GM12878 (cell line): ENCODE measurements around the gene IGF2R. TPM values are rescaled to one million over a fixed set of nuclear protein-coding genes. Genes with fewer than 3 reads are reported as not detected.

Experiments
- ATAC-seq: fragments of 200-7000 bp; cut with Tn5 transposase; 3 replicates; pipeline ENCODE4 v1.9.1; 2020; ENCODE audit warnings: mild to moderate bottlenecking, moderate library complexity
- BruUV-seq: library from RNA; stranded (reverse); fragments of 400-500 nt; replicated peaks from 2 replicates; lab custom pipeline; 2021; lab: Mats Ljungman, UMichigan
- CTCF ChIA-PET: fragments of 300-600 bp; sonication (Branson Sonifier 250); formaldehyde crosslinking; extraction: SDS; loops from one replicate; lab custom pipeline; 2021; ENCODE audit warnings: inconsistent platforms; lab: Yijun Ruan, JAX
- POLR2A ChIA-PET: fragments of 350-600 bp; formaldehyde crosslinking; extraction: SDS; loops from one replicate; lab custom pipeline; 2021; ENCODE audit warnings: inconsistent platforms; lab: Charles Lee
- RAD21 ChIA-PET: fragments of 300-600 bp; sonication (Branson Sonifier 250); formaldehyde crosslinking; loops from one replicate; lab custom pipeline; 2023; ENCODE audit warnings: antibody characterized with exemption; ENCODE audit not compliant: unreplicated experiment; lab: Charles Lee
- SMC1A ChIA-PET: fragments of 300-600 bp; sonication (Branson Sonifier 250); formaldehyde crosslinking; loops from one replicate; lab custom pipeline; 2023; ENCODE audit not compliant: unreplicated experiment, uncharacterized antibody; lab: Charles Lee
- DNase-seq: peaks from one replicate; pipeline ENCODE4 v3.0.0-alpha.2; 2011; ENCODE audit warnings: low read depth, low spot score
- FAIRE-seq: peaks from 3 replicates; lab custom pipeline; 2011; peaks lifted over from hg19 to GRCh38; lab: Jason Lieb, UNC
- H2AFZ ChIP-seq: 2 replicates; pipeline ENCODE4 v1.6.0; 2011; ENCODE audit warnings: low read depth, low read length, control low read depth; ENCODE audit not compliant: control insufficient read depth
- H3K27ac ChIP-seq: 2 replicates; pipeline ENCODE4 v1.5.1; 2011; ENCODE audit warnings: control low read depth; ENCODE audit not compliant: control insufficient read depth, insufficient read depth
- H3K27me3 ChIP-seq, 2 experiments: replicated peaks in 1 of 2; 2 replicates each; pipeline versions ENCODE4 v1.6.0 to v1.6.1; 2011; ENCODE audit warnings: low read length in 1 of 2; ENCODE audit not compliant: control insufficient read depth in 2 of 2, insufficient read depth in 2 of 2
- H3K36me3 ChIP-seq, 2 experiments: 2 replicates each; pipeline ENCODE4 v1.5.1; 2011; ENCODE audit warnings: low read length in 1 of 2; ENCODE audit not compliant: control insufficient read depth in 2 of 2, insufficient read depth in 2 of 2
- H3K4me1 ChIP-seq: 2 replicates; pipeline ENCODE4 v1.6.1; 2011; ENCODE audit warnings: mild to moderate bottlenecking, low read length, moderate library complexity, mixed read lengths; ENCODE audit not compliant: control insufficient read depth, insufficient read depth
- H3K4me2 ChIP-seq: 2 replicates; pipeline ENCODE4 v1.6.0; 2011; ENCODE audit warnings: control low read depth; ENCODE audit not compliant: control insufficient read depth, insufficient read depth
- H3K4me3 ChIP-seq: fragments of 200-600 bp; sonication (generic); 2 replicates; pipeline ENCODE4 v1.5.1; 2016
- H3K79me2 ChIP-seq: 2 replicates; pipeline ENCODE4 v1.6.0; 2011; ENCODE audit warnings: low read length; ENCODE audit not compliant: control insufficient read depth, insufficient read depth
- H3K9ac ChIP-seq: 2 replicates; pipeline ENCODE4 v1.8.0; 2011; ENCODE audit warnings: low read length, control low read depth, mixed read lengths; ENCODE audit not compliant: control insufficient read depth, insufficient read depth
- H3K9me3 ChIP-seq: replicated peaks from 3 replicates; pipeline ENCODE4 v1.5.1; 2011; ENCODE audit warnings: mild to moderate bottlenecking, low read length; ENCODE audit not compliant: control insufficient read depth, insufficient read depth
- H4K20me1 ChIP-seq: 2 replicates; pipeline ENCODE4 v1.6.0; 2011; ENCODE audit not compliant: control insufficient read depth, insufficient read depth
- CHD4 ChIP-seq: fragments of 200-600 bp; sonication (generic); IDR thresholded peaks from 2 replicates; pipeline ENCODE4 v1.6.1; 2016; ENCODE audit warnings: mild to moderate bottlenecking
- HSF1 ChIP-seq: fragments of 150-350 bp; IDR thresholded peaks from 2 replicates; pipeline ENCODE4 v1.6.1; 2014; ENCODE audit warnings: mild to moderate bottlenecking, low read depth, low read length
- IKZF2 ChIP-seq, 2 experiments: fragments of 450-650 bp; IDR thresholded peaks; 2 replicates each; pipeline ENCODE4 v1.6.1; 2017; ENCODE audit warnings: mild to moderate bottlenecking in 2 of 2, moderate library complexity in 2 of 2
- LARP7 ChIP-seq: fragments of 450-650 bp; IDR thresholded peaks from 2 replicates; pipeline ENCODE4 v1.6.1; 2017; ENCODE audit warnings: mild to moderate bottlenecking
- MAX ChIP-seq: IDR thresholded peaks from 2 replicates; pipeline ENCODE4 v1.6.1; 2012; ENCODE audit warnings: low read depth, low read length, improper control_type of control experiment
- MTA3 ChIP-seq: IDR thresholded peaks from 2 replicates; pipeline ENCODE4 v1.6.1; 2012; ENCODE audit warnings: low read length, inconsistent platforms, borderline replicate concordance
- NFIC ChIP-seq: IDR thresholded peaks from 2 replicates; pipeline ENCODE4 v1.6.1; 2012; ENCODE audit warnings: low read depth, mild to moderate bottlenecking, inconsistent platforms, low read length, moderate library complexity
- NRF1 ChIP-seq: conservative IDR thresholded peaks from 2 replicates; pipeline ENCODE4 v1.6.1; 2011; ENCODE audit warnings: mild to moderate bottlenecking, low read depth, low read length, improper control_type of control experiment
- PAX8 ChIP-seq: fragments of 450-650 bp; IDR thresholded peaks from 2 replicates; pipeline ENCODE4 v1.6.1; 2017; ENCODE audit warnings: mild to moderate bottlenecking, moderate library complexity
- PML ChIP-seq: IDR thresholded peaks from 2 replicates; pipeline ENCODE4 v1.6.1; 2012; ENCODE audit warnings: low read length, inconsistent platforms
- SP1 ChIP-seq: IDR thresholded peaks from one replicate; pipeline ENCODE4 v1.6.1; 2011; ENCODE audit warnings: low read depth, low read length
- SREBF1 ChIP-seq: IDR thresholded peaks from 2 replicates; pipeline ENCODE4 v1.6.1; 2012; ENCODE audit warnings: mild to moderate bottlenecking, low read length
- SUPT20H ChIP-seq: IDR thresholded peaks from 2 replicates; pipeline ENCODE4 v1.6.1; 2011; ENCODE audit warnings: low read depth, mild to moderate bottlenecking, low read length, moderate library complexity, borderline replicate concordance; ENCODE audit not compliant: control insufficient read depth
- TCF12 ChIP-seq: IDR thresholded peaks from 2 replicates; pipeline ENCODE4 v1.6.1; 2011; ENCODE audit warnings: low read depth, mild to moderate bottlenecking, low read length
- ZNF384 ChIP-seq: IDR thresholded peaks from 2 replicates; pipeline ENCODE4 v1.6.1; 2012; ENCODE audit warnings: low read depth, mild to moderate bottlenecking, low read length, improper control_type of control experiment, borderline replicate concordance
- ZNF687 ChIP-seq: fragments of 450-650 bp; IDR thresholded peaks from 2 replicates; pipeline ENCODE4 v1.6.1; 2017; ENCODE audit warnings: mild to moderate bottlenecking, moderate library complexity
- WGBS: methylation state at CpG from one replicate; pipeline ENCODE4 v1.1.6; 2016; ENCODE audit warnings: low lambda C conversion rate; ENCODE audit not compliant: insufficient replicate concordance, insufficient coverage; ENCODE audit errors: missing lambda C conversion rate; 5-methylcytosine and 5-hydroxymethylcytosine counted together
- in situ Hi-C: fragments of 300-500 bp; cut with MboI; formaldehyde crosslinking; loops from 9 replicates; pipeline ENCODE4 v1.14.3; 2018; ENCODE audit warnings: mixed read lengths
- intact Hi-C: fragments of 100-400 bp; cut with micrococcal nuclease; formaldehyde crosslinking; loops from one replicate; pipeline ENCODE4 v1.14.2; 2022; ENCODE audit not compliant: unreplicated experiment
- polyA plus RNA-seq, 11 experiments: library from polyadenylated mRNA; depleted of rRNA in 4 of 11; unstranded in 6 of 11; stranded (reverse) in 5 of 11; fragments of >200 nt; fragmentation: Nextera tagmentation in 4 of 11; fragmentation: Illumina TruSeq in 1 of 11; extraction: Ambion mirVana in 4 of 11; extraction: Trizol in 1 of 11; gene quantifications; 1 replicate in 1 of 11; 2 replicates in 10 of 11; pipeline versions ENCODE4 v1.2.1 to v1.2.3, GENCODE V29; 2011 to 2016; ENCODE audit warnings: inconsistent platforms in 2 of 11, missing spikeins in 2 of 11, low read depth in 1 of 11
- total RNA-seq, 4 experiments: library from RNA; depleted of rRNA in 3 of 4; stranded (reverse); fragments of >200 nt in 3 of 4; fragmentation: Illumina TruSeq in 1 of 4; extraction: Trizol in 1 of 4; gene quantifications; 2 replicates each; pipeline versions ENCODE4 v1.2.1 to v1.2.3, GENCODE V29; 2013 to 2021
- TF ChIP-seq, protein P1 (sequence below): fragments of 450-650 bp; formaldehyde crosslinking; IDR thresholded peaks from 2 replicates; pipeline ENCODE4 v1.5.0; 2022; ENCODE audit warnings: mild to moderate bottlenecking, missing genetic modification characterization

IGF2R gene
- total and polyA plus RNA-seq, 10 of the 15 experiments (the other 5 are each of a cell fraction or from before 2014, with no cell fraction given): 1.00 to 40.1 (median 16.8) TPM

DNA sequence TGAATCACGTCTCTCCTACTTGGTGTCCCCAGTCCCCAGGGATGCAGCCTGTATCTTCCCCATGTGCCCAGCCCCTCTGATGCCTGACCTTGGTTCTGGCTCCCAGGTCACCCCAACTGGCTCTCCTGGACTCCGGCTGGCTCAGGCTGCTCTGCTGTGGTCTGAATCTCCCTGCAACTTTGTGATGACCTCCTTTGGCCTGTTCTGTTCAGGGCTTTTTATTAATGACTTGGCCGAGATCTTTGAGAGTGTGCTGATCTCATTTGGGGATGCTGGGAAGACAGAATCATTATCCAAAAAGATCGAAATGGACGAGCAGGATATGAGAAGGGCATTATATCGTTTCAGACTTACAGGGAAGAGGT lies 67.4 kb downstream of the IGF2R start:
- SMC1A ChIA-PET: interaction anchor here (1.0 to 1.3 kb wide), 2 partner anchors 11 to 173 kb away, joined by 3 read pairs; no protein-coding TSS in a partner anchor

More for the DNA sequence above, 67.4 kb downstream of the IGF2R start:
- CTCF ChIA-PET: no interaction called here
- no TSS peak for BruUV-seq
- POLR2A ChIA-PET: interaction anchor here (1.1 kb wide), 1 partner anchor 181 kb away, joined by 3 read pairs; no protein-coding TSS in a partner anchor
- Histone ChIP-seq H4K20me1 (no peaks in the 10 kb centered on the region), H3K36me3 (peaks cover 17 to 19% of the 10 kb centered on the region in 2 experiments), H3K79me2 (no peaks in the 10 kb centered on the region), H3K4me2 (no peak overlapping the region), H3K9me3 (no peaks in the 10 kb centered on the region), H3K27ac (no peak overlapping the region), H3K27me3 (no peaks in the 10 kb centered on the region), H3K4me1 (no peaks in the 10 kb centered on the region), H3K4me3 (no peak overlapping the region), H2AFZ (no peak overlapping the region), H3K9ac (no peak overlapping the region)
- no peak for FAIRE-seq
- 94% methylated on average over 6 of the region's 6 CpGs for WGBS
- TF ChIP-seq TCF12 (no peak), HSF1 (no peak), IKZF2 (IDR thresholded peaks at IDR 0.05) (no peak), NRF1 (no peak), ZNF384 (no peak), SUPT20H (no peak), CHD4 (no peak), NFIC (no peak), SP1 (no peak), PAX8 (no peak), SREBF1 (no peak), PML (no peak), MTA3 (no peak), MAX (no peak), ZNF687 (no peak), LARP7 (no peak)
- TF ChIP-seq, protein P1, sequence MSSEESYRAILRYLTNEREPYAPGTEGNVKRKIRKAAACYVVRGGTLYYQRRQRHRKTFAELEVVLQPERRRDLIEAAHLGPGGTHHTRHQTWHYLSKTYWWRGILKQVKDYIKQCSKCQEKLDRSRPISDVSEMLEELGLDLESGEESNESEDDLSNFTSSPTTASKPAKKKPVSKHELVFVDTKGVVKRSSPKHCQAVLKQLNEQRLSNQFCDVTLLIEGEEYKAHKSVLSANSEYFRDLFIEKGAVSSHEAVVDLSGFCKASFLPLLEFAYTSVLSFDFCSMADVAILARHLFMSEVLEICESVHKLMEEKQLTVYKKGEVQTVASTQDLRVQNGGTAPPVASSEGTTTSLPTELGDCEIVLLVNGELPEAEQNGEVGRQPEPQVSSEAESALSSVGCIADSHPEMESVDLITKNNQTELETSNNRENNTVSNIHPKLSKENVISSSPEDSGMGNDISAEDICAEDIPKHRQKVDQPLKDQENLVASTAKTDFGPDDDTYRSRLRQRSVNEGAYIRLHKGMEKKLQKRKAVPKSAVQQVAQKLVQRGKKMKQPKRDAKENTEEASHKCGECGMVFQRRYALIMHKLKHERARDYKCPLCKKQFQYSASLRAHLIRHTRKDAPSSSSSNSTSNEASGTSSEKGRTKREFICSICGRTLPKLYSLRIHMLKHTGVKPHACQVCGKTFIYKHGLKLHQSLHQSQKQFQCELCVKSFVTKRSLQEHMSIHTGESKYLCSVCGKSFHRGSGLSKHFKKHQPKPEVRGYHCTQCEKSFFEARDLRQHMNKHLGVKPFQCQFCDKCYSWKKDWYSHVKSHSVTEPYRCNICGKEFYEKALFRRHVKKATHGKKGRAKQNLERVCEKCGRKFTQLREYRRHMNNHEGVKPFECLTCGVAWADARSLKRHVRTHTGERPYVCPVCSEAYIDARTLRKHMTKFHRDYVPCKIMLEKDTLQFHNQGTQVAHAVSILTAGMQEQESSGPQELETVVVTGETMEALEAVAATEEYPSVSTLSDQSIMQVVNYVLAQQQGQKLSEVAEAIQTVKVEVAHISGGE (CRISPR knock-in tag): no peak
- intact Hi-C loops: no loop called here
- ATAC-seq: no peak
- RAD21 ChIA-PET: no interaction called here
- DNase-seq: no peak
- in situ Hi-C loops: no loop called here
